HG03135 (cell line): ENCODE data around the gene SIL1.

ENCODE experiments used
- ATAC-seq: cut with Tn5 transposase; IDR thresholded peaks from one replicate; pipeline ENCODE4 v1.9.1; 2021; ENCODE audit warnings: mild to moderate bottlenecking, moderate library complexity; ENCODE audit not compliant: unreplicated experiment

Gene SIL1

DNA sequence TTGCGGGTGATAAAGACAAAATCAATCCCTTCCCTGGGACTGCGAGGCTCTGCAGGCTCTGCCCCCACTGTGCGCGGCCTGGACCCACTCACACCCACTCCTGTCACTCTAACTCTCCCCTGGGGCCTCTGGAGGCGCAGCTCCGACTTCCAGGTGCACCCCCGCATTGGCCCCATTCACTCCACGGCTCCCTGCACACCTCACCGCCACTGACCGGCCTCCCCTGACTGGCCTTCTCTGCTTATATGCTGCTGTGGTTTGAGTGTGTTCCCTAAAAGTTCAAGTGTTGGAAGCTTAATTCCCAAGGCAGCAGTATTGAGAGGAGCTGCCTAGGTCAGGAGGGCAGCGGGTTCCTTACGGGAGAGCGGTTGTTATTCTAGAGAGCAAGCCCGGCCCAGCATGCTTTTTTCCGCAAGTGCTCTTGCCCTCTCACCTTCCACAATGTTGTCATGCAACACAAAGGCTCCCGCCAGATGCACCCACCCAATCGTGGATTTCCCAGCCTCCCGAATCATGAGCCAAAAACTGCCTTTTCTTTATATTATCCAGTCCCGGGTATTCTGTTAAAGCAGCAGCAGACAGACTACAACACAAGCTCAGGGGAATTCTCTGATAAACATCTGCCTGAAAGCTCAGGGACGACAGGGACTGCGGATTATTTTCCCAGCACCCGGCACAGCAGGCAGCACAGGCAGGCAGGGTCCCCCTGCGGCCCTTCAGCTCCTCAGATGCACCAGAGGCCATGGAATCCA, 249.5 kb downstream of the SIL1 start:
- ATAC-seq, result no peak

- no peak for ATAC-seq
These were observed 250.4 kb downstream of the SIL1 start for GRCh38 chr5:138947780-138948179.

GRCh38 chr5:138946831-138947560, 251.2 kb downstream of the SIL1 start:
- no peak for ATAC-seq

DNA sequence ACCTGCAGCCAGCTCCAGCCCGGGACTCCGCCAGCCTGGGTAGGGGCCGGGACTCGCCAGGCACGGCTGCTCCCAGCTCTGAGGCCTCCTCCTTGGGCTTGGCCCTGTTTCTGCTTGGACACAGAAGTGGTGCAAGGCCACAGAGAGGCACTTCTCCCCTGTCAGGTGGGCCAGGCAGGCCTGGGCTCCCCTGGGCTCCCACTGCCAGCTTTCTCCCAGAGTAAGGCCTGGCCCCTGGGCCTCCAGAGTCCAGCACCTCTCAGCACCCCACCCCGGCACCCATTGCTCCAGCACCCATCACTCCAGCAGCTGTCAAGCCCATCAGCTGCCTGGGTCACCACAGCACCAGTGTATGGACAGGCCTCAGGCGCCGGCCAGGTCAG, 251.9 kb downstream of the SIL1 start:
- no peak for ATAC-seq

DNA sequence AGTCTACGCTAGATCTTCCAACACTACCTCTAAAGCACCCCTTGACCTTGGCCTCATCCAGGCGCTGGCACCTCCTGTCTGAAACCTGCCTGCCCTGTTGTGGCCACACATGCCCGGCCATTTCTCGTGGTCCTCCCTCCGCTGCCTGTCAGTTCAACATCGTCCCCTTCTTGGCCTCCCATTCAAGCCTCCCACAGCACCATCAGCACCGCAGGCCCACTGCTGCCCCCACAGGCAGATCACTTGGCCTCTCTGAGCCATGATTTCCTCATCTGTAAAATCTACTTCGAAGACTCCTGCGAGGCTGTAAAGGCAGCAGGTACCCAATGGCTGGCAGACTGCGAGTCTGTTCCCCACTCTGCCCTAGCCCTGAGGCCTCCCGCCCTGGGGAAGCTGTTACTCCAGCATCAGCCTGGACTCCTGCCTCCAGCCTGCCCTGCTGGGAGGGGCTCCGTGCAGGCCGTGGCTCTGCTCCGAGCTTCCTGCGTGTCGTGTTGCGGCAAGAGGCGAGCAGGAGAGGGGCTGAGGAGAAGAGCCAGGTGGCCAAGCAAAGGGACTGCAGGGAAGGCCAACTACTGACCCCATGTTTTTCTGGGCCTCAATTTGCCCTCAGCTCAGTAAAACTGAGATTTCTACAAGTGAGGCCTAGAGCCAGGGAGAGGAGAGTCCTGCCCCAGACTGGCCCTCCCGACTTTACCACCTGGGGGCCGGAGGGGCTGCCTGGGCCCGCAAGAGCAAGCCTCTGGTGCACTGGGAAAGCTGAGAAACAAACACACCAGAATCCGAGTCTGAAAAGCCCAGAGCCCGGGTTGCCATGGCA, 252.5 kb downstream of the SIL1 start:
- no peak for ATAC-seq

DNA sequence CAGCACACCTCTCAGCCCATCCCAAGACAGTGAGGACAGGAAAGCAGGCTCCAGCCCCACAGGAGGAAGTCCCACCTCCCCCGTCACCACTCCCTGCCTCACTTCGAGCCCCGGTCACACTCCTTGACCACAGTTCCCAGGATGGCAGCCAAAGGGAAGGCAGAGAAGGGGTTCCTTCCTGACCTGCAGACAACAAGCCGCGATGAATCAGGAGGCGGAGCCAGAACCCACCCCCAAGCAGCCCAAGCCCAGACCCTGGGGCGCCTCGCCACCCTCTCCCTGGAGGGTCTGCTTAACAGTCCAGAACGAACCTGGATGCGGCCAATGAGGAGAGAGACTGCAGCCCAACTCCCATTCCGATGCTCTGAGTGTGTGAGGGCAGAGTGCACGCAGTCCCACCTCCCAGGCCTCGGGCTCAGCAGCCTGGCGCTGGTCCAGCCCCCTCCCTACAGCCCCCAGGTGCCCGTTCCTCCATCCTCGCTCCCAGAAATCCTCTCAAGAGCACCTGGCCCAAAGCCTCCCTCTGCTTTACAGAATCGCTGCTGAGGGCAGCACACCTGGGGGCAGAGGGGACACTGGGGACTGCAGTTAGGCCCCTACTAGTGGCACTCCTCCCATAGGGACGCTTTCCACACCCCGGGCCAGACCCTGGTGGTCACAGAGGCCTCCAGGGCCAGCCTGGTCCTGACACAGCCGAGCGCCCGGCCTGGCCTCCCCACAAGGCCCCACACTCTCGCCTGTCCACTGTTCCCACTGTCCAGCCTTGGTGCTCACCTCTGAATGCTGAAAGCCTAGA, 253.4 kb downstream of the SIL1 start:
- no peak for ATAC-seq

- ATAC-seq, result no peak
These were observed 254.5 kb downstream of the SIL1 start for GRCh38 chr5:138943599-138944173.

- no peak for ATAC-seq
These were observed 255.3 kb downstream of the SIL1 start for GRCh38 chr5:138942861-138943260.

DNA sequence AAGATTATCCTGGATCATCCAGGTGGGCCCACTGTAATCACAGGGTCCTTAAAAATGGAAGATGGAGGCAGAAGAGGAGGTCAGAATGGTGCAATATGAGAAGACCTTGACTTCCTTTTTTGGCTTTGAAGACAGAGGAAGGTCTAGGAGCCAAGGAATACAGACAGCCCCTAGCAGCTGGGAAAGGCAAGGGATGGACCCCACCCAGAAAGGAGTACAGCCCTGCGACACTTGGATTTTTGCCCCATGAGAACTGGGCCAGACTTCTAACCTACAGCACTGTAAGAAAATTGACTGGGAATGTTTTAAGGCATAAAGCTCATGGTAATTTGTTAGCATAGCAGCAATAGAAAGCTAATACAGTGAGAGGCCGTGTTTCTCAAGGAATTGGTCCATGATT, 256.1 kb downstream of the SIL1 start:
- no peak for ATAC-seq

- ATAC-seq, result no peak
These were observed 259.6 kb downstream of the SIL1 start for GRCh38 chr5:138938526-138938925.

GRCh38 chr5:138937392-138938387, 260.5 kb downstream of the SIL1 start:
- ATAC-seq, result no peak

GRCh38 chr5:138936968-138937345, 261.2 kb downstream of the SIL1 start:
- ATAC-seq, result no peak

- ATAC-seq, result no peak
These were observed 261.8 kb downstream of the SIL1 start for GRCh38 chr5:138936225-138936967.

DNA sequence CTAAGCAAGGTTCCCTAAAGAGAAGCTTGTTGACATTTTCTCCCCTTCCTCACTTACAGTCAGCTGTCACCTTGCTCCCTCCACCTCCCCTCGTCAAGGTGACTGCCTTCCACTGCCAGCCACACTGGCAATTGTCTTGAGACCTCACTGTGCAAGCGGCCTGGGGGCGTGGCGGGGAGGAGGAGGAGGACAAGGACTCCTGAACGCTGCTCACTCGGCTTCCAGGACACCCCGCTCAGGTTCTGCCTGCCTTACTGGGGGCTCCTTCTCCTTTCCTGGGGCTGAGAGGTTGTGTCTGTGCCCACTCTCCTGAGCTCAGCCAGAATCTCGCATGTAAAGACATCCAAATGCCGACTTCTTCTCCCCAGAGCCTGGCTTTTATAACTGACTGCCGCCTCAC, 262.7 kb downstream of the SIL1 start:
- no peak for ATAC-seq

DNA sequence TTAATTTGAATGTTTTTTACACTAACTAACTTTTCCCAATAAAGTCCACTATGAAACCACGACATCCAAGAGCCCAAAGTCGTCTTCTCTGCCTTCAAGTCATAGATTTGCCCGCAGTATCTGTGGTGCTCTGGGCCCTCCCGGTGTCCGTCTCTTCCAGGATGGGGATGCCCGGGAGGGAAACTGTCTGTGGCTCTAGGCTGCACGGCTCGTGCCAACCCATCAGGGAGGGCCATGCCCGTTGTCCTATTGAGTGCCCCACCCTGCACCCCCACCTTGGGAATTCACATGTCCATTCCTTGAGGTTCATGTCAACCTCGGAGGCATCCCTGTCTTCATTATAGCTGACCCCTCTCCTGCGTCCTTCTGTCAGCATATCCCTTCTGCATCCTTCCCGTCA, 263.2 kb downstream of the SIL1 start:
- ATAC-seq, result no peak

GRCh38 chr5:138933522-138934290, 264.5 kb downstream of the SIL1 start:
- ATAC-seq, result no peak

DNA sequence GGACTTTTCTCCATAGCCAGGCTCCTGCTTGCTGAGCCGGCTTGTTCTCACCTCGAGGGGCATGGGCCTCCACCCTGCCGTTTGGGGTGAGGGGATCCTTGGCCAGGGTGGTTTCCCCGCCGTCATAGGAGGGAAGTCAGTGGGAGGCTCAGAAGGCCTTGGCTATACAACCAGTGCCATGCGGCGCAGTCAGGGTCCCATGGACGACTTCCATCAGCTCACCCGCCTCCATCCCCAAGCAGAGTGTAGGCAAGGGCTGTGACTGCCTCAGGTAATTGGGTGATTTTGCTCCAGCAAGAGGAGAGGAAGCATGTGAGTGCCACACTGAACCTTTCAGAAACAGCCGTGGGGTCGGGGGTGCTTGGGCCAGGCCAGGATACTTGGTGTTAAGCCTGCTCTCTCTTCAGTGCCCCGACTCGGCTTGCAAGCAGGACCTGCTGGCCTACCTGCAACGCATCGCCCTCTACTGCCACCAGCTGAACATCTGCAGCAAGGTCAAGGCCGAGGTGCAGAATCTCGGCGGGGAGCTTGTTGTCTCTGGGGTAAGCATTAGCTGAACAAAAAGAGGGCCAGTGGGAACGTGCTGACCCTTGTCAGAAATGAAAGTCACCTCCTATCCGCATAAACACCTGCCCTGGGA, 265.9 kb downstream of the SIL1 start:
- no peak for ATAC-seq
